Trophoblast cell (in vitro differentiated cells and primary cell): ENCODE data around the gene FAM210B.

Experiments
- DNase-seq, 2 donors: peaks; one replicate each; pipeline ENCODE4 v3.0.0-alpha.2; 2016
- H2AFZ ChIP-seq: 2 replicates; pipeline ENCODE4 v1.6.1; 2013; ENCODE audit warnings: low read length, moderate library complexity, mild to moderate bottlenecking; ENCODE audit not compliant: insufficient read depth, poor library complexity
- H2AK5ac ChIP-seq: 2 replicates; pipeline ENCODE4 v1.6.1; 2013; ENCODE audit warnings: mild to moderate bottlenecking, low read length
- H2BK120ac ChIP-seq: 2 replicates; pipeline ENCODE4 v1.6.1; 2013; ENCODE audit warnings: low read length, mild to moderate bottlenecking, moderate library complexity; ENCODE audit not compliant: insufficient read depth, poor library complexity
- H2BK12ac ChIP-seq: 2 replicates; pipeline ENCODE4 v1.6.1; 2013; ENCODE audit warnings: mild to moderate bottlenecking, low read length, moderate library complexity
- H2BK5ac ChIP-seq: 2 replicates; pipeline ENCODE4 v1.6.1; 2013; ENCODE audit warnings: low read length, low read depth, moderate library complexity, mild to moderate bottlenecking; ENCODE audit not compliant: poor library complexity
- H3K14ac ChIP-seq: 2 replicates; pipeline ENCODE4 v1.6.1; 2013; ENCODE audit warnings: mild to moderate bottlenecking, low read length
- H3K18ac ChIP-seq: 2 replicates; pipeline ENCODE4 v1.6.1; 2013; ENCODE audit warnings: mild to moderate bottlenecking, low read length
- H3K23ac ChIP-seq: 2 replicates; pipeline ENCODE4 v1.6.1; 2013; ENCODE audit warnings: low read length
- H3K27ac ChIP-seq: 2 replicates; pipeline ENCODE4 v1.5.1; 2013; ENCODE audit warnings: low read depth, mild to moderate bottlenecking, inconsistent platforms, low read length, moderate library complexity
- H3K27me3 ChIP-seq: 2 replicates; pipeline ENCODE4 v1.6.1; 2013; ENCODE audit warnings: inconsistent platforms, mild to moderate bottlenecking, low read length, moderate library complexity; ENCODE audit not compliant: insufficient read depth
- H3K36me3 ChIP-seq, 2 experiments: 1 replicate in 1 of 2; 2 replicates in 1 of 2; pipeline ENCODE4 v1.6.1; 2013; ENCODE audit warnings: low read length in 2 of 2, mild to moderate bottlenecking in 2 of 2, moderate library complexity in 1 of 2; ENCODE audit not compliant: insufficient read depth in 2 of 2, control insufficient read depth in 1 of 2
- H3K4ac ChIP-seq: 2 replicates; pipeline ENCODE4 v1.6.1; 2013; ENCODE audit warnings: low read depth, mild to moderate bottlenecking, low read length, moderate library complexity
- H3K4me1 ChIP-seq, 2 experiments: 1 replicate in 1 of 2; 2 replicates in 1 of 2; pipeline ENCODE4 v1.6.1; 2013; ENCODE audit warnings: low read length in 2 of 2, mild to moderate bottlenecking in 2 of 2, moderate library complexity in 1 of 2; ENCODE audit not compliant: insufficient read depth in 2 of 2, control insufficient read depth in 1 of 2
- H3K4me2 ChIP-seq: 2 replicates; pipeline ENCODE4 v1.6.1; 2013; ENCODE audit warnings: inconsistent platforms, mild to moderate bottlenecking, low read length, moderate library complexity
- H3K4me3 ChIP-seq: 2 replicates; pipeline ENCODE4 v1.5.1; 2013; ENCODE audit warnings: mild to moderate bottlenecking, low read depth, low read length, inconsistent platforms
- H3K79me1 ChIP-seq: one replicate; pipeline ENCODE4 v1.6.1; 2013; ENCODE audit warnings: low read length
- H3K79me2 ChIP-seq: 2 replicates; pipeline ENCODE4 v1.6.1; 2013; ENCODE audit warnings: low read length, mild to moderate bottlenecking; ENCODE audit not compliant: control insufficient read depth, insufficient read depth, poor library complexity
- H3K9ac ChIP-seq: 2 replicates; pipeline ENCODE4 v1.6.1; 2013; ENCODE audit warnings: mild to moderate bottlenecking, low read length
- H3K9me3 ChIP-seq: 2 replicates; pipeline ENCODE4 v1.6.1; 2013; ENCODE audit warnings: low read depth, mild to moderate bottlenecking, control low read depth, inconsistent platforms, low read length; ENCODE audit not compliant: insufficient read depth
- H4K12ac ChIP-seq: 2 replicates; pipeline ENCODE4 v1.6.1; 2013; ENCODE audit warnings: low read depth, mild to moderate bottlenecking, low read length, moderate library complexity
- H4K8ac ChIP-seq: 2 replicates; pipeline ENCODE4 v1.6.1; 2013; ENCODE audit warnings: low read depth, mild to moderate bottlenecking, low read length, moderate library complexity
- H4K91ac ChIP-seq: one replicate; pipeline ENCODE4 v1.6.1; 2013; ENCODE audit warnings: low read depth, mild to moderate bottlenecking, low read length, moderate library complexity
- WGBS: extraction: QIAGEN DNeasy Blood & Tissue Kit; methylation state at CpG from one replicate; pipeline ENCODE4 v1.1.7; 2013; ENCODE audit warnings: missing lambda C conversion rate; ENCODE audit not compliant: insufficient read length, insufficient coverage; ENCODE audit errors: extremely low coverage; 5-methylcytosine and 5-hydroxymethylcytosine counted together

The FAM210B gene

DNA sequence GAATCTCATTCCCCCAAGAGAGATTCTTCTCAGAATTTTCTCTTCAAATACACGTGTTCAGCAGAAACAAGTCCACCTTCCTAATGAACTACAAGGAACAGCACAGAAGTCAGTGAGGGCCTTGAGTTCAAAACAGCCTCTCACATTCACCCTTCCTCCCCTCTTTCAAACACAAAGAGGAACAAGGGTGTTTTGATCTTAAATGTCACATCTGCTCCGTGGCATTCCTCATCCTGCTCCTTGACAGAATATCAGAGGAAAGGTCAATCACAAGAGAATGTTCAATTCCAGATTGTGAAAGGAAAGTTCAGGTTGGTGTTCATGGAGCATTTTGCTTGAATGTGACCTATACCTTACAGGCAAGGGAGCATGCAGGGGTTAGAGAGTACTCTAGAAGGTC lies 35.6 kb upstream of the FAM210B start:
- Histone ChIP-seq H3K4me3 (no peak overlapping the region), H2AK5ac (no peak overlapping the region)

DNA sequence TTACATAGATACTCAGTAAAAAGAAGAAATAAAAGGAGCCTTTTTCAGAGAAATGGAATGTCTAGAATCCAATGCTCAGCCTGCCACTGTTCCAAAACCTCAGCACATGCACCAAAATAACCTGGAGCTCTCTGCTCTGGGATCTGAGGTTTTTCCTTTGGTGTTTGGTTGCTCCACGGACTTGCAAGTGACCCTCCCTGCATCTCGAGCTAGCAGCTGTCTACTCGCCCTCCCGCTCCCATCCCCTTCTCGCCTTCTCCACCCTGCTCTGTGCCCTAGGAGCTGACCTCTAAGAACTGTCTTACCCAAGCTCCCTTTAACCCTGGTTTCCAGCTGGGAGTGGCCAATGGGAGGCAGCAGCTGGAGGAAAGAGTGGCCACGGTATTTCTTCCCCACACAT lies 35.1 kb upstream of the FAM210B start:
- Histone ChIP-seq H2AK5ac (no peak overlapping the region), H2BK120ac (no peak overlapping the region), H3K4me3 (no peak overlapping the region), H3K23ac (no peak overlapping the region), H3K4me2 (no peak overlapping the region), H2BK12ac (no peak overlapping the region), H2BK5ac (no peak overlapping the region), H4K8ac (no peak overlapping the region), H3K14ac (no peak overlapping the region), H3K79me1 (no peaks in the 10 kb centered on the region), H3K18ac (no peak overlapping the region), H2AFZ (no peak overlapping the region), H3K27ac (no peak overlapping the region), H3K36me3 (no peaks in the 10 kb centered on the region), H3K9ac (no peak overlapping the region), H4K12ac (no peak overlapping the region), H3K4ac (no peak overlapping the region), H4K91ac (no peak overlapping the region), H3K79me2 (no peaks in the 10 kb centered on the region), H3K27me3 (no peaks in the 10 kb centered on the region), H3K4me1 (no peaks in the 10 kb centered on the region), H3K9me3 (peaks cover 11% of the 10 kb centered on the region)
- no CpG with 5 or more reads among the region's 6 CpGs for WGBS
- no peak for DNase-seq

More for the DNA sequence above, 35.6 kb upstream of the FAM210B start:
- Histone ChIP-seq H3K4me2 (no peak overlapping the region), H4K12ac (no peak overlapping the region), H2BK120ac (no peak overlapping the region), H3K4ac (no peak overlapping the region), H4K8ac (no peak overlapping the region), H2AFZ (no peak overlapping the region), H3K27me3 (no peaks in the 10 kb centered on the region), H3K18ac (no peak overlapping the region), H3K79me1 (no peaks in the 10 kb centered on the region), H2BK12ac (no peak overlapping the region), H3K4me1 (no peaks in the 10 kb centered on the region), H2BK5ac (no peak overlapping the region), H3K27ac (no peak overlapping the region), H3K9ac (no peak overlapping the region), H3K23ac (no peak overlapping the region), H3K36me3 (no peaks in the 10 kb centered on the region), H3K9me3 (peaks cover 11% of the 10 kb centered on the region), H3K14ac (no peak overlapping the region), H4K91ac (no peak overlapping the region), H3K79me2 (no peaks in the 10 kb centered on the region)
- WGBS, result no CpG with 5 or more reads among the region's 2 CpGs
- no peak for DNase-seq

GRCh38 chr20:56324806-56325205 lies 34.0 kb upstream of the FAM210B start:
- H3K36me3 ChIP-seq, result no peaks in the 10 kb centered on the region
- H4K91ac ChIP-seq, result no peak overlapping the region
- H3K9ac ChIP-seq, result no peak overlapping the region
- H2AFZ ChIP-seq, result no peak overlapping the region
- H3K4me1 ChIP-seq, result no peaks in the 10 kb centered on the region
- H4K8ac ChIP-seq, result no peak overlapping the region
- no peak overlapping the region for H2BK120ac ChIP-seq
- H3K27ac ChIP-seq, result no peak overlapping the region
- H2AK5ac ChIP-seq, result no peak overlapping the region
- H3K23ac ChIP-seq, result no peak overlapping the region
- H3K18ac ChIP-seq, result no peak overlapping the region
- H2BK5ac ChIP-seq, result no peak overlapping the region
- no peaks in the 10 kb centered on the region for H3K79me1 ChIP-seq
- H3K4me2 ChIP-seq, result no peak overlapping the region
- H3K79me2 ChIP-seq, result no peaks in the 10 kb centered on the region
- no peaks in the 10 kb centered on the region for H3K27me3 ChIP-seq
- no peak overlapping the region for H4K12ac ChIP-seq
- peaks cover 11% of the 10 kb centered on the region for H3K9me3 ChIP-seq
- peak in 1 of 2 donors; percentile 22 for DNase-seq
- H3K4ac ChIP-seq, result no peak overlapping the region
- no peak overlapping the region for H3K14ac ChIP-seq
- H2BK12ac ChIP-seq, result no peak overlapping the region
- no peak overlapping the region for H3K4me3 ChIP-seq

GRCh38 chr20:56328861-56329260 lies 29.9 kb upstream of the FAM210B start:
- no peak overlapping the region for H2BK5ac ChIP-seq
- no peak overlapping the region for H3K27ac ChIP-seq
- no peak overlapping the region for H3K14ac ChIP-seq
- no peak overlapping the region for H4K12ac ChIP-seq
- no peak overlapping the region for H3K9ac ChIP-seq
- H2BK120ac ChIP-seq, result no peak overlapping the region
- H3K4me1 ChIP-seq, result no peaks in the 10 kb centered on the region
- H3K23ac ChIP-seq, result no peak overlapping the region
- no peak overlapping the region for H3K18ac ChIP-seq
- DNase-seq, result peak in 1 of 2 donors; percentile 44
- no peak overlapping the region for H4K91ac ChIP-seq
- no peaks in the 10 kb centered on the region for H3K79me2 ChIP-seq
- H2BK12ac ChIP-seq, result no peak overlapping the region
- H4K8ac ChIP-seq, result no peak overlapping the region
- H3K27me3 ChIP-seq, result no peaks in the 10 kb centered on the region
- no peak overlapping the region for H3K4me3 ChIP-seq
- no peak overlapping the region for H2AFZ ChIP-seq
- no CpG with 5 or more reads among the region's 5 CpGs for whole genome bisulfite sequencing
- H3K79me1 ChIP-seq, result no peaks in the 10 kb centered on the region
- no peak overlapping the region for H2AK5ac ChIP-seq
- no peaks in the 10 kb centered on the region for H3K36me3 ChIP-seq
- no peak overlapping the region for H3K4me2 ChIP-seq
- H3K4ac ChIP-seq, result no peak overlapping the region
- H3K9me3 ChIP-seq, result peaks cover 12% of the 10 kb centered on the region
